Fibroblast of pulmonary artery (primary cell): ENCODE data around the gene PNMT.

Source experiments
- DNase-seq: peaks from one replicate; pipeline ENCODE4 v3.0.0-alpha.2; 2010; ENCODE audit warnings: low read depth
- H3K4me3 ChIP-seq: replicated peaks from 2 replicates; pipeline ENCODE4 v1.5.1; 2011; ENCODE audit warnings: low read depth, mild to moderate bottlenecking, control low read depth, low read length, moderate library complexity
- TF ChIP-seq, protein P1 (sequence below): IDR thresholded peaks from 2 replicates; pipeline ENCODE4 v1.5.1; 2011; ENCODE audit warnings: mild to moderate bottlenecking, control low read depth, low read length, inconsistent platforms; ENCODE audit errors: missing control alignments

PNMT gene

GRCh38 chr17:39719563-39720355 is 51.5 kb downstream of the PNMT start:
- DNase-seq = no peak
- H3K4me3 ChIP-seq = no peak overlapping the region
- TF ChIP-seq, protein P1, sequence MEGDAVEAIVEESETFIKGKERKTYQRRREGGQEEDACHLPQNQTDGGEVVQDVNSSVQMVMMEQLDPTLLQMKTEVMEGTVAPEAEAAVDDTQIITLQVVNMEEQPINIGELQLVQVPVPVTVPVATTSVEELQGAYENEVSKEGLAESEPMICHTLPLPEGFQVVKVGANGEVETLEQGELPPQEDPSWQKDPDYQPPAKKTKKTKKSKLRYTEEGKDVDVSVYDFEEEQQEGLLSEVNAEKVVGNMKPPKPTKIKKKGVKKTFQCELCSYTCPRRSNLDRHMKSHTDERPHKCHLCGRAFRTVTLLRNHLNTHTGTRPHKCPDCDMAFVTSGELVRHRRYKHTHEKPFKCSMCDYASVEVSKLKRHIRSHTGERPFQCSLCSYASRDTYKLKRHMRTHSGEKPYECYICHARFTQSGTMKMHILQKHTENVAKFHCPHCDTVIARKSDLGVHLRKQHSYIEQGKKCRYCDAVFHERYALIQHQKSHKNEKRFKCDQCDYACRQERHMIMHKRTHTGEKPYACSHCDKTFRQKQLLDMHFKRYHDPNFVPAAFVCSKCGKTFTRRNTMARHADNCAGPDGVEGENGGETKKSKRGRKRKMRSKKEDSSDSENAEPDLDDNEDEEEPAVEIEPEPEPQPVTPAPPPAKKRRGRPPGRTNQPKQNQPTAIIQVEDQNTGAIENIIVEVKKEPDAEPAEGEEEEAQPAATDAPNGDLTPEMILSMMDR = no peak
